HG03432 (cell line): Measurements from ENCODE around the gene NGB.

Experiments
- ATAC-seq: cut with Tn5 transposase; IDR thresholded peaks from one replicate; pipeline ENCODE4 v1.9.1; 2021; ENCODE audit warnings: mild to moderate bottlenecking, moderate library complexity; ENCODE audit not compliant: unreplicated experiment

Gene NGB

GRCh38 chr14:77238996-77239395, 32.0 kb downstream of the NGB start:
- ATAC-seq = no peak

- ATAC-seq = no peak
Observed at GRCh38 chr14:77238356-77238755, 32.6 kb downstream of the NGB start.

- ATAC-seq = no peak
Observed at GRCh38 chr14:77236814-77237213, 34.2 kb downstream of the NGB start.

GRCh38 chr14:77231721-77232120, 39.3 kb downstream of the NGB start:
- ATAC-seq = no peak

GRCh38 chr14:77230914-77231313, 40.1 kb downstream of the NGB start:
- no peak for ATAC-seq

- ATAC-seq = no peak
Observed at GRCh38 chr14:77228056-77228455, 43.0 kb downstream of the NGB start.

GRCh38 chr14:77225892-77226557, 45.0 kb downstream of the NGB start:
- no peak for ATAC-seq

GRCh38 chr14:77225254-77225653, 45.8 kb downstream of the NGB start:
- no peak for ATAC-seq

GRCh38 chr14:77224212-77224611, 46.8 kb downstream of the NGB start:
- no peak for ATAC-seq

- no peak for ATAC-seq
Observed at GRCh38 chr14:77222546-77223225, 48.3 kb downstream of the NGB start.

GRCh38 chr14:77221241-77221871, 49.6 kb downstream of the NGB start:
- no peak for ATAC-seq

GRCh38 chr14:77220246-77221017, 50.6 kb downstream of the NGB start:
- ATAC-seq = no peak

- ATAC-seq = no peak
Observed at GRCh38 chr14:77219591-77219990, 51.4 kb downstream of the NGB start.

- no peak for ATAC-seq
Observed at GRCh38 chr14:77217551-77217950, 53.5 kb downstream of the NGB start.
